Astrocyte (in vitro differentiated cells and primary cell): ENCODE results near the gene DNHD1. TPM values are rescaled to one million over a fixed set of nuclear protein-coding genes. Genes with fewer than 3 reads are reported as not detected.

Source experiments
- DNase-seq: peaks from one replicate; pipeline ENCODE4 v3.0.0-alpha.2; 2010; ENCODE audit warnings: low read depth
- FAIRE-seq: peaks from 2 replicates; lab custom pipeline; 2011; peaks lifted over from hg19 to GRCh38; lab: Jason Lieb, UNC
- H2AFZ ChIP-seq: 2 replicates; pipeline ENCODE4 v1.6.0; 2012; ENCODE audit warnings: low read depth, low read length, inconsistent platforms
- H3K27ac ChIP-seq: 2 replicates; pipeline ENCODE4 v1.5.1; 2011; ENCODE audit warnings: low read depth, low read length, inconsistent platforms
- H3K27me3 ChIP-seq: 2 replicates; pipeline ENCODE4 v1.6.0; 2011; ENCODE audit warnings: low read length, inconsistent platforms; ENCODE audit not compliant: insufficient read depth
- H3K36me3 ChIP-seq: 2 replicates; pipeline ENCODE4 v1.5.1; 2011; ENCODE audit warnings: low read length, inconsistent platforms; ENCODE audit not compliant: insufficient read depth
- H3K4me1 ChIP-seq: 2 replicates; pipeline ENCODE4 v1.5.1; 2011; ENCODE audit warnings: low read length, inconsistent platforms; ENCODE audit not compliant: insufficient read depth
- H3K4me2 ChIP-seq: 2 replicates; pipeline ENCODE4 v1.6.0; 2012; ENCODE audit warnings: low read length, inconsistent platforms
- H3K4me3 ChIP-seq: 2 replicates; pipeline ENCODE4 v1.5.1; 2011; ENCODE audit warnings: low read depth, mild to moderate bottlenecking, low read length, inconsistent platforms; ENCODE audit not compliant: insufficient read depth
- H3K79me2 ChIP-seq: 2 replicates; pipeline ENCODE4 v1.6.0; 2012; ENCODE audit warnings: mild to moderate bottlenecking, low read length, inconsistent platforms; ENCODE audit not compliant: insufficient read depth
- H3K9ac ChIP-seq: 2 replicates; pipeline ENCODE4 v1.6.0; 2012; ENCODE audit warnings: mild to moderate bottlenecking, low read length, inconsistent platforms
- H3K9me3 ChIP-seq: 2 replicates; pipeline ENCODE4 v1.5.1; 2012; ENCODE audit warnings: low read depth, mild to moderate bottlenecking, low read length, inconsistent platforms; ENCODE audit not compliant: insufficient read depth
- H4K20me1 ChIP-seq: 2 replicates; pipeline ENCODE4 v1.6.0; 2012; ENCODE audit warnings: low read length, inconsistent platforms; ENCODE audit not compliant: insufficient read depth
- H3K27ac Mint-ChIP-seq: one replicate; pipeline ENCODE4 v1.8.0; 2021; ENCODE audit warnings: mild to moderate bottlenecking, mixed read lengths; ENCODE audit not compliant: unreplicated experiment
- H3K27me3 Mint-ChIP-seq: one replicate; pipeline ENCODE4 v1.8.0; 2021; ENCODE audit warnings: low read depth, mixed read lengths; ENCODE audit not compliant: unreplicated experiment
- H3K36me3 Mint-ChIP-seq: one replicate; pipeline ENCODE4 v1.8.0; 2021; ENCODE audit warnings: low read depth, mixed read lengths; ENCODE audit not compliant: unreplicated experiment
- H3K4me1 Mint-ChIP-seq: one replicate; pipeline ENCODE4 v1.8.0; 2021; ENCODE audit warnings: low read depth, mixed read lengths; ENCODE audit not compliant: unreplicated experiment
- H3K4me3 Mint-ChIP-seq: one replicate; pipeline ENCODE4 v1.8.0; 2021; ENCODE audit warnings: mild to moderate bottlenecking, moderate library complexity, mixed read lengths; ENCODE audit not compliant: unreplicated experiment
- H3K9me3 Mint-ChIP-seq: one replicate; pipeline ENCODE4 v1.8.0; 2021; ENCODE audit warnings: mild to moderate bottlenecking, mixed read lengths; ENCODE audit not compliant: unreplicated experiment
- CTCF ChIP-seq: IDR thresholded peaks from 2 replicates; pipeline ENCODE4 v1.5.1; 2011; ENCODE audit warnings: low read depth, mild to moderate bottlenecking, inconsistent platforms, low read length, moderate library complexity; ENCODE audit not compliant: insufficient read depth
- EZH2 ChIP-seq: IDR thresholded peaks from 2 replicates; pipeline ENCODE4 v1.6.1; 2012; ENCODE audit warnings: mild to moderate bottlenecking, low read length, inconsistent platforms; ENCODE audit not compliant: insufficient read depth
- total RNA-seq: library from RNA; stranded (reverse); gene quantifications from 2 replicates; pipeline ENCODE4 v1.2.1, GENCODE V29; 2021

Gene DNHD1
- total RNA-seq, 1 donor from 2014 or later = 8.2 TPM

- Mint-ChIP-seq H3K27me3 (no peaks in the 10 kb centered on the region), H3K4me1 (peaks cover 3% of the 10 kb centered on the region), H3K9me3 (no peaks in the 10 kb centered on the region), H3K27ac (no peak overlapping the region), H3K4me3 (no peak overlapping the region), H3K36me3 (peaks cover 2% of the 10 kb centered on the region)
- FAIRE-seq = no peak
- Histone ChIP-seq H3K36me3 (peaks cover 21% of the 10 kb centered on the region), H3K79me2 (peaks cover 5% of the 10 kb centered on the region), H3K4me3 (no peak overlapping the region), H3K4me2 (no peak overlapping the region), H3K27ac (no peak overlapping the region), H3K27me3 (no peaks in the 10 kb centered on the region), H3K9ac (no peak overlapping the region), H3K9me3 (no peaks in the 10 kb centered on the region), H4K20me1 (peaks cover 17% of the 10 kb centered on the region), H2AFZ (no peak overlapping the region), H3K4me1 (no peaks in the 10 kb centered on the region)
- no peak for TF ChIP-seq EZH2
- TF ChIP-seq CTCF = no peak
- DNase-seq = no peak
Observed at GRCh38 chr11:6488342-6488741, 8.7 kb upstream of the DNHD1 start.

DNA sequence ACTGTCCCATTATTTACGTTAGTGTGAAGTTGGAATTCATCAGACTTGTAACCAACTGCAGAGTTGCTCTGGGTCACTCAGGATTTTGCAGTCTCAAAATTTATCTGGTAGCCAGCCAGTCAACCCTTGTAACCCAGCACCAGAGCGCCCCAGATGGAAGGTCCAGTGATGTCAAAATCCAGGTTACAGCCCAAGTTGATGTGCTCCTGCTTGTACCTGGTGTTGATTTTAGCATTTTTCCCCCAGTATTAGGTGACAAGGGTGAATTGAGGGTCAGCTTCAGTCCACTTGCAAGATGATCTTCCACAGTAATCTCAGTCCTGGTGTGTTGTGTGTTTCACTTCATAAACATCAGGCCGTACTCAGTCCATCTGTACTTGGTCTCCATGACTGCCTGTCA is 8.3 kb upstream of the DNHD1 start:
- Histone ChIP-seq H3K4me2 (no peak overlapping the region), H3K4me1 (no peaks in the 10 kb centered on the region), H3K79me2 (peaks cover under 1% of the 10 kb centered on the region), H3K27ac (no peak overlapping the region), H3K27me3 (no peaks in the 10 kb centered on the region), H4K20me1 (peaks cover 17% of the 10 kb centered on the region), H3K9ac (no peak overlapping the region), H3K4me3 (no peak overlapping the region), H2AFZ (no peak overlapping the region), H3K36me3 (peaks cover 18% of the 10 kb centered on the region), H3K9me3 (no peaks in the 10 kb centered on the region)
- no peak for TF ChIP-seq CTCF
- TF ChIP-seq EZH2 = no peak
- no peak overlapping the region for H3K27ac Mint-ChIP-seq
- H3K4me3 Mint-ChIP-seq = no peak overlapping the region
- FAIRE-seq (no peak), DNase-seq (no peak)
- H3K36me3 Mint-ChIP-seq = peaks cover 6% of the 10 kb centered on the region
- no peaks in the 10 kb centered on the region for H3K9me3 Mint-ChIP-seq
- H3K27me3 Mint-ChIP-seq = no peaks in the 10 kb centered on the region
- H3K4me1 Mint-ChIP-seq = no peaks in the 10 kb centered on the region

DNA sequence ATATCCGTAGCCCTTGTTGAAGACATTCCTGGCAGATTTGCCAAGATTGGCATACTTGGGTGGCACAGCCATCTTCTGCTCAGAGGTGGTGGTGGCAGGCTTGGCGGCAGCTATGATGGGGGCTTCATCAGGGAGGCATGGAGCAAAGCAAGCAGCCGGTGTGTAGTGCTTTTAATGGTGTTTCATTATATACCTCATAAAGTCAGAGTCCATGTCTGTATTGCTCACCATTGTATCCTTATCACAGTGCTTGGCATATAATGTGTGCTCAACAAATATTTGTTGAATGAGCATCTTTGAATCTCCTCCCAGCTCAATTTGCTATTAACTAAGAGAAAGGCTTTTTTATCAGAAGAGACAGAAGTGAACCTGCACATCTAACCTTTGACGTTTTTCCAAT is 7.8 kb upstream of the DNHD1 start:
- Mint-ChIP-seq H3K27ac (no peak overlapping the region), H3K9me3 (no peaks in the 10 kb centered on the region), H3K4me3 (no peak overlapping the region), H3K27me3 (no peaks in the 10 kb centered on the region), H3K36me3 (peaks cover 9% of the 10 kb centered on the region), H3K4me1 (no peaks in the 10 kb centered on the region)
- TF ChIP-seq EZH2 (no peak), CTCF (no peak)
- Histone ChIP-seq H3K9ac (no peak overlapping the region), H3K79me2 (no peaks in the 10 kb centered on the region), H3K27ac (no peak overlapping the region), H4K20me1 (peaks cover 17% of the 10 kb centered on the region), H3K9me3 (no peaks in the 10 kb centered on the region), H3K4me3 (no peak overlapping the region), H3K4me1 (no peaks in the 10 kb centered on the region), H3K27me3 (no peaks in the 10 kb centered on the region), H3K4me2 (no peak overlapping the region), H3K36me3 (peaks cover 18% of the 10 kb centered on the region), H2AFZ (no peak overlapping the region)
- DNase-seq (no peak), FAIRE-seq (no peak)
